Body of pancreas (tissue), 4 donors: Measurements from ENCODE around the gene RSAD2.

ENCODE experiments used
- CTCF ChIP-seq, 7 experiments: fragments of 450-650 bp in 4 of 7; fragments of 200-600 bp in 3 of 7; sonication (generic) in 3 of 7; IDR thresholded peaks; one replicate each; pipeline ENCODE4 v1.5.1; 2016 to 2019; ENCODE audit warnings: antibody characterized with exemption in 7 of 7
- POLR2A ChIP-seq, 3 donors: fragments of 450-650 bp; IDR thresholded peaks; one replicate each; pipeline ENCODE4 v1.6.1; 2016; ENCODE audit warnings: antibody characterized with exemption in 3 of 3, mild to moderate bottlenecking in 2 of 3

- TF ChIP-seq CTCF (IDR thresholded peaks at IDR 0.05) (no peak), POLR2A (IDR thresholded peaks at IDR 0.05) (no peak)
Measured at GRCh38 chr2:6924101-6924923, 46.7 kb downstream of the RSAD2 start.
